Astrocyte (in vitro differentiated cells and primary cell): ENCODE data around the gene SIGLEC9. TPM values are rescaled to one million over a fixed set of nuclear protein-coding genes. Genes with fewer than 3 reads are reported as not detected.

Experiments
- DNase-seq: peaks from one replicate; pipeline ENCODE4 v3.0.0-alpha.2; 2010; ENCODE audit warnings: low read depth
- FAIRE-seq: peaks from 2 replicates; lab custom pipeline; 2011; peaks lifted over from hg19 to GRCh38; lab: Jason Lieb, UNC
- H2AFZ ChIP-seq: 2 replicates; pipeline ENCODE4 v1.6.0; 2012; ENCODE audit warnings: low read depth, low read length, inconsistent platforms
- H3K27ac ChIP-seq: 2 replicates; pipeline ENCODE4 v1.5.1; 2011; ENCODE audit warnings: low read depth, low read length, inconsistent platforms
- H3K27me3 ChIP-seq: 2 replicates; pipeline ENCODE4 v1.6.0; 2011; ENCODE audit warnings: low read length, inconsistent platforms; ENCODE audit not compliant: insufficient read depth
- H3K36me3 ChIP-seq: 2 replicates; pipeline ENCODE4 v1.5.1; 2011; ENCODE audit warnings: low read length, inconsistent platforms; ENCODE audit not compliant: insufficient read depth
- H3K4me1 ChIP-seq: 2 replicates; pipeline ENCODE4 v1.5.1; 2011; ENCODE audit warnings: low read length, inconsistent platforms; ENCODE audit not compliant: insufficient read depth
- H3K4me2 ChIP-seq: 2 replicates; pipeline ENCODE4 v1.6.0; 2012; ENCODE audit warnings: low read length, inconsistent platforms
- H3K4me3 ChIP-seq: 2 replicates; pipeline ENCODE4 v1.5.1; 2011; ENCODE audit warnings: low read depth, mild to moderate bottlenecking, low read length, inconsistent platforms; ENCODE audit not compliant: insufficient read depth
- H3K79me2 ChIP-seq: 2 replicates; pipeline ENCODE4 v1.6.0; 2012; ENCODE audit warnings: mild to moderate bottlenecking, low read length, inconsistent platforms; ENCODE audit not compliant: insufficient read depth
- H3K9ac ChIP-seq: 2 replicates; pipeline ENCODE4 v1.6.0; 2012; ENCODE audit warnings: mild to moderate bottlenecking, low read length, inconsistent platforms
- H3K9me3 ChIP-seq: 2 replicates; pipeline ENCODE4 v1.5.1; 2012; ENCODE audit warnings: low read depth, mild to moderate bottlenecking, low read length, inconsistent platforms; ENCODE audit not compliant: insufficient read depth
- H4K20me1 ChIP-seq: 2 replicates; pipeline ENCODE4 v1.6.0; 2012; ENCODE audit warnings: low read length, inconsistent platforms; ENCODE audit not compliant: insufficient read depth
- H3K27ac Mint-ChIP-seq: one replicate; pipeline ENCODE4 v1.8.0; 2021; ENCODE audit warnings: mild to moderate bottlenecking, mixed read lengths; ENCODE audit not compliant: unreplicated experiment
- H3K27me3 Mint-ChIP-seq: one replicate; pipeline ENCODE4 v1.8.0; 2021; ENCODE audit warnings: low read depth, mixed read lengths; ENCODE audit not compliant: unreplicated experiment
- H3K36me3 Mint-ChIP-seq: one replicate; pipeline ENCODE4 v1.8.0; 2021; ENCODE audit warnings: low read depth, mixed read lengths; ENCODE audit not compliant: unreplicated experiment
- H3K4me1 Mint-ChIP-seq: one replicate; pipeline ENCODE4 v1.8.0; 2021; ENCODE audit warnings: low read depth, mixed read lengths; ENCODE audit not compliant: unreplicated experiment
- H3K4me3 Mint-ChIP-seq: one replicate; pipeline ENCODE4 v1.8.0; 2021; ENCODE audit warnings: mild to moderate bottlenecking, moderate library complexity, mixed read lengths; ENCODE audit not compliant: unreplicated experiment
- H3K9me3 Mint-ChIP-seq: one replicate; pipeline ENCODE4 v1.8.0; 2021; ENCODE audit warnings: mild to moderate bottlenecking, mixed read lengths; ENCODE audit not compliant: unreplicated experiment
- EZH2 ChIP-seq: IDR thresholded peaks from 2 replicates; pipeline ENCODE4 v1.6.1; 2012; ENCODE audit warnings: mild to moderate bottlenecking, low read length, inconsistent platforms; ENCODE audit not compliant: insufficient read depth
- total RNA-seq: library from RNA; stranded (reverse); gene quantifications from 2 replicates; pipeline ENCODE4 v1.2.1, GENCODE V29; 2021
- TF ChIP-seq, protein P1 (sequence below): IDR thresholded peaks from 2 replicates; pipeline ENCODE4 v1.5.1; 2011; ENCODE audit warnings: low read depth, mild to moderate bottlenecking, inconsistent platforms, low read length, moderate library complexity; ENCODE audit not compliant: insufficient read depth

The SIGLEC9 gene
- total RNA-seq, 1 donor from 2014 or later = not detected

DNA sequence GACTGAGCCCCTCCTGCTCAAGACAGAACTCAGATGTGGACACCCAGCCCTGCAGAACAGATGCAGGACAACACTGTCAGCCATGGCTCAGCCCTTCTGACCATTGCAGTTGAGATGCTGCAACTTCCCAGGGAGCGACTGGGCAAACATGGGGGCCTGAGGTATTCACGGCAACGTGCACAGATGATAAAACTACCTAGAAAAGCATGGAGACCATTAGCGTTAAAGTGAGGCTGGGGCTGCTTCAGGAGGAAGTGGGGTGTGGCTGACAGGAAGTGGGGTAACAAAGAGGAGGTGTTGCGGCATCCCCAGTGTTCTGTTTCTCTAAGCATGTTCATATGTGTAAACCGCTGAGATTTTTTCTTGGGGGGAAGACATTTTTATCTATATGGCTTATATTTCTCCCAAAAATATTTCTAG is 1.3 kb upstream of the SIGLEC9 start:
- no peaks in the 10 kb centered on the region for H3K27me3 ChIP-seq
- H2AFZ ChIP-seq = no peak overlapping the region
- no peak overlapping the region for H3K9ac ChIP-seq
- no peaks in the 10 kb centered on the region for H4K20me1 ChIP-seq
- Mint-ChIP-seq H3K27ac (no peak overlapping the region), H3K4me1 (peaks cover 5% of the 10 kb centered on the region), H3K27me3 (peaks cover 16% of the 10 kb centered on the region), H3K9me3 (no peaks in the 10 kb centered on the region), H3K4me3 (no peak overlapping the region), H3K36me3 (no peaks in the 10 kb centered on the region)
- no peak overlapping the region for H3K4me3 ChIP-seq
- FAIRE-seq = no peak
- H3K4me1 ChIP-seq = no peaks in the 10 kb centered on the region
- H3K9me3 ChIP-seq = no peaks in the 10 kb centered on the region
- H3K36me3 ChIP-seq = no peaks in the 10 kb centered on the region
- no peaks in the 10 kb centered on the region for H3K79me2 ChIP-seq
- H3K4me2 ChIP-seq = no peak overlapping the region
- TF ChIP-seq, protein P1, sequence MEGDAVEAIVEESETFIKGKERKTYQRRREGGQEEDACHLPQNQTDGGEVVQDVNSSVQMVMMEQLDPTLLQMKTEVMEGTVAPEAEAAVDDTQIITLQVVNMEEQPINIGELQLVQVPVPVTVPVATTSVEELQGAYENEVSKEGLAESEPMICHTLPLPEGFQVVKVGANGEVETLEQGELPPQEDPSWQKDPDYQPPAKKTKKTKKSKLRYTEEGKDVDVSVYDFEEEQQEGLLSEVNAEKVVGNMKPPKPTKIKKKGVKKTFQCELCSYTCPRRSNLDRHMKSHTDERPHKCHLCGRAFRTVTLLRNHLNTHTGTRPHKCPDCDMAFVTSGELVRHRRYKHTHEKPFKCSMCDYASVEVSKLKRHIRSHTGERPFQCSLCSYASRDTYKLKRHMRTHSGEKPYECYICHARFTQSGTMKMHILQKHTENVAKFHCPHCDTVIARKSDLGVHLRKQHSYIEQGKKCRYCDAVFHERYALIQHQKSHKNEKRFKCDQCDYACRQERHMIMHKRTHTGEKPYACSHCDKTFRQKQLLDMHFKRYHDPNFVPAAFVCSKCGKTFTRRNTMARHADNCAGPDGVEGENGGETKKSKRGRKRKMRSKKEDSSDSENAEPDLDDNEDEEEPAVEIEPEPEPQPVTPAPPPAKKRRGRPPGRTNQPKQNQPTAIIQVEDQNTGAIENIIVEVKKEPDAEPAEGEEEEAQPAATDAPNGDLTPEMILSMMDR = no peak
- no peak for TF ChIP-seq EZH2
- no peak overlapping the region for H3K27ac ChIP-seq
- DNase-seq = no peak

DNA sequence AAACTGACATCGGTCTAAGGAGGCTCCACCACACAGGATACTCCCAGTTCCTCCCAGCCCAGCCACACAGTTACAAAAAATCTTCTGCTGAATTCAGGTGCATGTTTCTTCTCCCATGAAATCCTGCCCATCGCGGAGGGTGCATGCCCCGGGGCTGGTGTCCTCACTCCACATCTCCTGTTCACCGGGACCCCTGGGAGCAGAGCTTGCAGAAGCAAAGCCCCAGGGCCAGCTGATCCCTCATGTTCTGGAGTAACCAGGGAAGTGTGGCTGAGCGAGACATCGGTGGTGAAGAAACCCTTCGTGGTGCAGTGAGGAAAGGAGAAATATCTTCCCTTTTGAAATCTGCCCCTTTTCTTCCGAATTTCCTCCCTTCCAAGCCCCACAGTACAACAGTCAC is 904 bp upstream of the SIGLEC9 start:
- no peak overlapping the region for H3K4me3 ChIP-seq
- no peak for FAIRE-seq
- H3K27me3 ChIP-seq = no peaks in the 10 kb centered on the region

DNA sequence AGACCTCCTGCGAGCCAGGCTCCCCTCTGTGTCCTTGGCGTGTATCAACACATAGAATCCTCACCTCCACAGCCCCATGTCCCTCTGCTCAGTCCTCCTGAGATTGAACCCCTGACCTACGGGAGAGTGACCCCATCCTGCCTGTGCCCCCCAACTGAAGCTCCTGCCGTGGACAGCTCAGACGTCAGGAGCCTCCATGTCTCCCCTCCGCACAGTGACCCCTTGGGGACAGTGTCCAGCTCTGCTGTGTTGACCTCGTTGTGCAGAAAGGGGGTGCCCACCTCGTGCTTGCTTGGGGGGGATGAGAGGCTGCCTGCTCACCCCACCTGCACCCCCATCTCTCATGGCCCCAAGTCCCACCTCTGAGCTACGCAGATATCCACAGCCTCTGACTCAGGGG is 490 bp upstream of the SIGLEC9 start:
- Histone ChIP-seq H4K20me1 (no peaks in the 10 kb centered on the region), H2AFZ (no peak overlapping the region), H3K9me3 (no peaks in the 10 kb centered on the region), H3K27ac (no peak overlapping the region), H3K4me1 (no peaks in the 10 kb centered on the region), H3K36me3 (no peaks in the 10 kb centered on the region), H3K27me3 (no peaks in the 10 kb centered on the region), H3K4me2 (no peak overlapping the region), H3K79me2 (no peaks in the 10 kb centered on the region), H3K9ac (no peak overlapping the region), H3K4me3 (no peak overlapping the region)
- FAIRE-seq (no peak), DNase-seq (no peak)
- no peaks in the 10 kb centered on the region for H3K36me3 Mint-ChIP-seq
- TF ChIP-seq EZH2 = no peak
- TF ChIP-seq, protein P1 = no peak
- peaks cover 2% of the 10 kb centered on the region for H3K4me1 Mint-ChIP-seq
- peaks cover 1% of the 10 kb centered on the region for H3K9me3 Mint-ChIP-seq
- H3K4me3 Mint-ChIP-seq = no peak overlapping the region
- H3K27ac Mint-ChIP-seq = no peak overlapping the region
- peaks cover 16% of the 10 kb centered on the region for H3K27me3 Mint-ChIP-seq

More for the DNA sequence above, 904 bp upstream of the SIGLEC9 start:
- Histone ChIP-seq H3K9ac (no peak overlapping the region), H3K4me1 (no peaks in the 10 kb centered on the region), H4K20me1 (no peaks in the 10 kb centered on the region), H3K9me3 (no peaks in the 10 kb centered on the region), H3K79me2 (no peaks in the 10 kb centered on the region), H3K27ac (no peak overlapping the region), H3K36me3 (no peaks in the 10 kb centered on the region), H3K4me2 (no peak overlapping the region), H2AFZ (no peak overlapping the region)
- Mint-ChIP-seq H3K4me1 (peaks cover 5% of the 10 kb centered on the region), H3K27me3 (peaks cover 16% of the 10 kb centered on the region), H3K36me3 (no peaks in the 10 kb centered on the region), H3K27ac (no peak overlapping the region), H3K9me3 (peaks cover 1% of the 10 kb centered on the region), H3K4me3 (no peak overlapping the region)
- TF ChIP-seq, protein P1 = no peak
- no peak for TF ChIP-seq EZH2
- DNase-seq = no peak
